Trophoblast cell (in vitro differentiated cells and primary cell): Measurements from ENCODE around the gene PAXX.
A peak's percentile ranks its signal among the peaks of the same experiment; 100 is the strongest.

Experiments used
- DNase-seq, 2 donors: peaks; one replicate each; pipeline ENCODE4 v3.0.0-alpha.2; 2016
- H2AFZ ChIP-seq: 2 replicates; pipeline ENCODE4 v1.6.1; 2013; ENCODE audit warnings: low read length, moderate library complexity, mild to moderate bottlenecking; ENCODE audit not compliant: insufficient read depth, poor library complexity
- H2AK5ac ChIP-seq: 2 replicates; pipeline ENCODE4 v1.6.1; 2013; ENCODE audit warnings: mild to moderate bottlenecking, low read length
- H2BK120ac ChIP-seq: 2 replicates; pipeline ENCODE4 v1.6.1; 2013; ENCODE audit warnings: low read length, mild to moderate bottlenecking, moderate library complexity; ENCODE audit not compliant: insufficient read depth, poor library complexity
- H2BK12ac ChIP-seq: 2 replicates; pipeline ENCODE4 v1.6.1; 2013; ENCODE audit warnings: mild to moderate bottlenecking, low read length, moderate library complexity
- H2BK5ac ChIP-seq: 2 replicates; pipeline ENCODE4 v1.6.1; 2013; ENCODE audit warnings: low read length, low read depth, moderate library complexity, mild to moderate bottlenecking; ENCODE audit not compliant: poor library complexity
- H3K14ac ChIP-seq: 2 replicates; pipeline ENCODE4 v1.6.1; 2013; ENCODE audit warnings: mild to moderate bottlenecking, low read length
- H3K18ac ChIP-seq: 2 replicates; pipeline ENCODE4 v1.6.1; 2013; ENCODE audit warnings: mild to moderate bottlenecking, low read length
- H3K23ac ChIP-seq: 2 replicates; pipeline ENCODE4 v1.6.1; 2013; ENCODE audit warnings: low read length
- H3K27ac ChIP-seq: 2 replicates; pipeline ENCODE4 v1.5.1; 2013; ENCODE audit warnings: low read depth, mild to moderate bottlenecking, inconsistent platforms, low read length, moderate library complexity
- H3K27me3 ChIP-seq: 2 replicates; pipeline ENCODE4 v1.6.1; 2013; ENCODE audit warnings: inconsistent platforms, mild to moderate bottlenecking, low read length, moderate library complexity; ENCODE audit not compliant: insufficient read depth
- H3K36me3 ChIP-seq, 2 experiments: 1 replicate in 1 of 2; 2 replicates in 1 of 2; pipeline ENCODE4 v1.6.1; 2013; ENCODE audit warnings: low read length in 2 of 2, mild to moderate bottlenecking in 2 of 2, moderate library complexity in 1 of 2; ENCODE audit not compliant: insufficient read depth in 2 of 2, control insufficient read depth in 1 of 2
- H3K4ac ChIP-seq: 2 replicates; pipeline ENCODE4 v1.6.1; 2013; ENCODE audit warnings: low read depth, mild to moderate bottlenecking, low read length, moderate library complexity
- H3K4me1 ChIP-seq, 2 experiments: 1 replicate in 1 of 2; 2 replicates in 1 of 2; pipeline ENCODE4 v1.6.1; 2013; ENCODE audit warnings: low read length in 2 of 2, mild to moderate bottlenecking in 2 of 2, moderate library complexity in 1 of 2; ENCODE audit not compliant: insufficient read depth in 2 of 2, control insufficient read depth in 1 of 2
- H3K4me2 ChIP-seq: 2 replicates; pipeline ENCODE4 v1.6.1; 2013; ENCODE audit warnings: inconsistent platforms, mild to moderate bottlenecking, low read length, moderate library complexity
- H3K4me3 ChIP-seq: 2 replicates; pipeline ENCODE4 v1.5.1; 2013; ENCODE audit warnings: mild to moderate bottlenecking, low read depth, low read length, inconsistent platforms
- H3K79me1 ChIP-seq: one replicate; pipeline ENCODE4 v1.6.1; 2013; ENCODE audit warnings: low read length
- H3K79me2 ChIP-seq: 2 replicates; pipeline ENCODE4 v1.6.1; 2013; ENCODE audit warnings: low read length, mild to moderate bottlenecking; ENCODE audit not compliant: control insufficient read depth, insufficient read depth, poor library complexity
- H3K9ac ChIP-seq: 2 replicates; pipeline ENCODE4 v1.6.1; 2013; ENCODE audit warnings: mild to moderate bottlenecking, low read length
- H3K9me3 ChIP-seq: 2 replicates; pipeline ENCODE4 v1.6.1; 2013; ENCODE audit warnings: low read depth, mild to moderate bottlenecking, control low read depth, inconsistent platforms, low read length; ENCODE audit not compliant: insufficient read depth
- H4K12ac ChIP-seq: 2 replicates; pipeline ENCODE4 v1.6.1; 2013; ENCODE audit warnings: low read depth, mild to moderate bottlenecking, low read length, moderate library complexity
- H4K8ac ChIP-seq: 2 replicates; pipeline ENCODE4 v1.6.1; 2013; ENCODE audit warnings: low read depth, mild to moderate bottlenecking, low read length, moderate library complexity
- H4K91ac ChIP-seq: one replicate; pipeline ENCODE4 v1.6.1; 2013; ENCODE audit warnings: low read depth, mild to moderate bottlenecking, low read length, moderate library complexity
- WGBS: extraction: QIAGEN DNeasy Blood & Tissue Kit; methylation state at CpG from one replicate; pipeline ENCODE4 v1.1.7; 2013; ENCODE audit warnings: missing lambda C conversion rate; ENCODE audit not compliant: insufficient read length, insufficient coverage; ENCODE audit errors: extremely low coverage; 5-methylcytosine and 5-hydroxymethylcytosine counted together

The PAXX gene

DNA sequence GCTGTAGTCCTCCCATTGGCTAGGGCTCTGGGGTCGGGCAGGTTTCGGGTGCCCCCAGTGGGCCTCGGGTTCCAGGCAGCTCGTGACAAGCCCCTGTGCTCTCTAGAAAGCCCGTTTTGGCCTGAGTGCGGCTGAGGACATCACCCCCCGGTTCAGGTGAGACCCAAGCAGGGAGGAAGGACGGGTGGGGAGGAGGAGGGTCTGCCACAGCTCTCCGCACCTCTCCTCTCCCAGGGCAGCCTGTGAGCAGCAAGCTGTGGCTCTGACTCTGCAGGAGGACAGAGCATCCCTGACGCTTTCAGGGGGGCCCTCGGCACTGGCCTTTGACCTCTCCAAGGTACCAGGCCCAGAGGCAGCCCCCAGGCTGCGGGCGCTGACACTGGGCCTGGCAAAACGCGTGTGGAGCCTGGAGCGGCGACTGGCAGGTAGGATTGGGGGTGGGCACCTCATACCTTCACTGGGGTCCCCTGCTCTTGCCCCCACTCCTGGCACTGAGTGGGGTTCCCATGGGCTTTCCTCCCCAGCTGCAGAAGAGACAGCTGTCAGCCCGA lies 672 bp downstream of the PAXX start:
- no CpG with 5 or more reads among the region's 18 CpGs for WGBS
- H3K79me2 ChIP-seq: peaks cover 15% of the 10 kb centered on the region
- DNase-seq: no peak
- H3K27me3 ChIP-seq: no peaks in the 10 kb centered on the region
- H3K4me2 ChIP-seq: peak overlapping the region; percentile 97
- H2BK5ac ChIP-seq: peak overlapping the region; percentile 67
- peaks cover 38 to 48% of the 10 kb centered on the region in 2 experiments for H3K4me1 ChIP-seq
- no peak overlapping the region for H2BK12ac ChIP-seq
- peak overlapping the region; percentile 78 for H3K9ac ChIP-seq
- H3K79me1 ChIP-seq: peaks cover 32% of the 10 kb centered on the region
- H3K4ac ChIP-seq: peak overlapping the region; percentile 8
- peak overlapping the region; percentile 75 for H3K27ac ChIP-seq
- peak overlapping the region; percentile 86 for H3K14ac ChIP-seq
- H4K8ac ChIP-seq: peak overlapping the region; percentile 12
- no peak overlapping the region for H3K23ac ChIP-seq
- peak overlapping the region; percentile 77 for H4K91ac ChIP-seq
- H2BK120ac ChIP-seq: peak overlapping the region; percentile 50
- H2AK5ac ChIP-seq: peak overlapping the region; percentile 1
- peak overlapping the region; percentile 54 for H4K12ac ChIP-seq
- peak overlapping the region; percentile 83 for H3K18ac ChIP-seq
- H3K9me3 ChIP-seq: peaks cover 3% of the 10 kb centered on the region
- peaks cover 15 to 21% of the 10 kb centered on the region in 2 experiments for H3K36me3 ChIP-seq
- H3K4me3 ChIP-seq: peak overlapping the region; percentile 83
- H2AFZ ChIP-seq: no peak overlapping the region

DNA sequence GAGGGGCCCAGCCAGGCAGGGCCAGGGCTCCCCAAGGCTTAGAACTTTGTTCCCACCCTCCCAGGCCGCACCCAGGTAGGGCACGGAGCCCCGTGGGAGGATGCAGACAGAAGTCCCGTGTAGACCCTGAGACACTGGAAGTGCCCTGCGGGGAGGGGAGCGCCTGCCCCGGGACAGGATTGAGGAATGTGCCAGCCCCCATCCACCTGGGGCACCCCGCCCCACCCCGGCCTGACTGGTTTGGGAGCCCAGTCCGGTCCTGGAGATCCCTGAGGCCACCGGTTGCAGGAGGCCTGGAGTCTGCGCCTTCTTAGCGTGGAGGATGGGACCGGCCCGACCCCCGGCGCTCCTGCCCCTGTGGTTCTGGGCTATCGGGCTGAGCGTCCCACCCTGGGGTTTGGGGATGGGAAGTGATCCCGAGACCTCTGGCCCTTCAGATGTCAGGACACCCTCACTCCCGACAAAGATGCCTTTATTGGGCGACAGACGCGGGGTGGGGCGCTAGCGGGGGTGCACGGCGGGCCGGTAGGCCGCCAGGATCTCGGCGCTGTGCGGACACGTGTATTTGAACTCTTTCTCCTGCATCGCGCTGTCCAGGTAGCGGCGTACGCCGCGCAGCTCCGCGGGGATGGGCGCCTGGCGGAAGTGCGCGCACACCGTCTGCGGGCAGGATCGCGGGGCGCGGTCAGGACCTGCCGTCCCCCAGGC lies 2.1 kb downstream of the PAXX start:
- Histone ChIP-seq H3K4me3 (no peak overlapping the region), H2AFZ (no peak overlapping the region), H2BK12ac (no peak overlapping the region), H2BK5ac (peak overlapping the region; percentile 14), H3K36me3 (peaks cover 15 to 21% of the 10 kb centered on the region in 2 experiments), H3K4me1 (peaks cover 40 to 54% of the 10 kb centered on the region in 2 experiments), H2BK120ac (peak overlapping the region; percentile 35), H3K27ac (peak overlapping the region; percentile 36), H3K79me1 (peaks cover 42% of the 10 kb centered on the region), H3K14ac (peak overlapping the region; percentile 6), H3K79me2 (peaks cover 15% of the 10 kb centered on the region), H3K23ac (no peak overlapping the region), H4K91ac (peak overlapping the region; percentile 77), H3K27me3 (no peaks in the 10 kb centered on the region), H3K9ac (no peak overlapping the region), H2AK5ac (no peak overlapping the region), H3K4ac (no peak overlapping the region), H3K9me3 (peaks cover 3% of the 10 kb centered on the region), H3K4me2 (peak overlapping the region; percentile 13), H4K12ac (peak overlapping the region; percentile 21), H3K18ac (peak overlapping the region; percentile 13), H4K8ac (peak overlapping the region; percentile 54)
- WGBS: no CpG with 5 or more reads among the region's 54 CpGs
- DNase-seq: peak; percentile 34 to 43

DNA sequence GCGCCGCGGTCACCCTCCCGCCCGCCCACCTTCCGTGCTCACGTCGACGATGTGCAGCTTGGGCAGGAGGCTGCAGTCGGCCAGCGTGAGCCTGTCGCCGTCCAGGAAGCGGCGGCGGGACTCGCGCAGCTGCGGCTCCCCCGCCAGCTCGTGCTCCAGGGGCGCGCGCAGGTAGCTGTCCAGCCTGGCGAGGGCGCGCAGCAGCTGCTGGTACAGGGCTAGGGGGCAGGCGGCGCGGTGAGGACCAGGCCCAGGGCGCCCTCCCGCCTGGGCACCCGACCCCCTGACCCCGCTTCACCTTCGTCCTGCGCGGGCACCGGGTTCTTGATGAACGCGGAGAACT lies 2.6 kb downstream of the PAXX start:
- no peak overlapping the region for H3K4me2 ChIP-seq
- no peak overlapping the region for H3K4me3 ChIP-seq
- no peak overlapping the region for H2BK12ac ChIP-seq
- H4K8ac ChIP-seq: no peak overlapping the region
- no peak overlapping the region for H4K12ac ChIP-seq
- H3K27me3 ChIP-seq: no peaks in the 10 kb centered on the region
- H3K4me1 ChIP-seq: peaks cover 40 to 54% of the 10 kb centered on the region in 2 experiments
- H3K23ac ChIP-seq: no peak overlapping the region
- H3K18ac ChIP-seq: no peak overlapping the region
- H2AFZ ChIP-seq: no peak overlapping the region
- no CpG with 5 or more reads among the region's 40 CpGs for WGBS
- H3K36me3 ChIP-seq: peaks cover 15 to 21% of the 10 kb centered on the region in 2 experiments
- H3K9me3 ChIP-seq: peaks cover 3% of the 10 kb centered on the region
- no peak overlapping the region for H3K14ac ChIP-seq
- peaks cover 15% of the 10 kb centered on the region for H3K79me2 ChIP-seq
- H2AK5ac ChIP-seq: no peak overlapping the region
- H3K9ac ChIP-seq: no peak overlapping the region
- H2BK120ac ChIP-seq: no peak overlapping the region
- H3K4ac ChIP-seq: no peak overlapping the region
- H2BK5ac ChIP-seq: no peak overlapping the region
- H3K27ac ChIP-seq: no peak overlapping the region
- no peak overlapping the region for H4K91ac ChIP-seq
- peak in 1 of 2 donors; percentile 48 for DNase-seq
- peaks cover 42% of the 10 kb centered on the region for H3K79me1 ChIP-seq

DNA sequence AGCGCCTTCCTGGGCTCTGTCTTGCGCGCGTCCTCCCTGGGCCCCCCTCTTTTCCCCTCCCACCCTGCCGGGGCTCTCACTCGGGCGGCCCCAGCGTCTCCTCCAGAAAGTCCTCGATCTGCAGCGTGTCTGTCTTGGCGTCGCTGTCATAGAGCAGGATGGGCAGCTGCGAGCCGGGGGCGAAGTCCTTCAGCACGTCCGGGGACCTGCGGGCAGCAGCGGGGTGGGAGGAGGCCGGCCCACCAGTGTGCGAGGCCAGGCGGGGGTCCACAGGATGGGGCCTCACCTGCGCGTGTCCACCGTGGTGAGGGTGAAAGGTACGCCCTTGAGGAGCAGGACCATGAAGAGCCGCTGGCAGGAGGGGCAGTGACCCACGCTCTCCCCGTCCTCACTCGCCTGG lies 3.1 kb downstream of the PAXX start:
- Histone ChIP-seq H3K79me1 (peaks cover 44% of the 10 kb centered on the region), H3K27ac (no peak overlapping the region), H3K4me3 (no peak overlapping the region), H3K4me2 (no peak overlapping the region), H2AK5ac (peak overlapping the region; percentile 74), H3K4me1 (peaks cover 43 to 57% of the 10 kb centered on the region in 2 experiments), H3K27me3 (no peaks in the 10 kb centered on the region), H4K12ac (no peak overlapping the region), H3K79me2 (peaks cover 15% of the 10 kb centered on the region), H2AFZ (no peak overlapping the region), H3K23ac (no peak overlapping the region), H3K18ac (peak overlapping the region; percentile 30), H3K14ac (no peak overlapping the region), H3K9me3 (peaks cover 3% of the 10 kb centered on the region), H3K9ac (no peak overlapping the region), H3K36me3 (peaks cover 15 to 21% of the 10 kb centered on the region in 2 experiments), H2BK12ac (no peak overlapping the region), H2BK5ac (no peak overlapping the region), H4K91ac (no peak overlapping the region), H4K8ac (peak overlapping the region; percentile 40), H2BK120ac (peak overlapping the region; percentile 43), H3K4ac (no peak overlapping the region)
- WGBS: no CpG with 5 or more reads among the region's 30 CpGs
- no peak for DNase-seq
